ENCODE data around the gene PNPO. TPM values are rescaled to one million over a fixed set of nuclear protein-coding genes. Genes with fewer than 3 reads are reported as not detected.

PNPO gene
- total and polyA plus RNA-seq, 2 experiments from 2014 or later, result 20.0 to 44.7 TPM

DNA sequence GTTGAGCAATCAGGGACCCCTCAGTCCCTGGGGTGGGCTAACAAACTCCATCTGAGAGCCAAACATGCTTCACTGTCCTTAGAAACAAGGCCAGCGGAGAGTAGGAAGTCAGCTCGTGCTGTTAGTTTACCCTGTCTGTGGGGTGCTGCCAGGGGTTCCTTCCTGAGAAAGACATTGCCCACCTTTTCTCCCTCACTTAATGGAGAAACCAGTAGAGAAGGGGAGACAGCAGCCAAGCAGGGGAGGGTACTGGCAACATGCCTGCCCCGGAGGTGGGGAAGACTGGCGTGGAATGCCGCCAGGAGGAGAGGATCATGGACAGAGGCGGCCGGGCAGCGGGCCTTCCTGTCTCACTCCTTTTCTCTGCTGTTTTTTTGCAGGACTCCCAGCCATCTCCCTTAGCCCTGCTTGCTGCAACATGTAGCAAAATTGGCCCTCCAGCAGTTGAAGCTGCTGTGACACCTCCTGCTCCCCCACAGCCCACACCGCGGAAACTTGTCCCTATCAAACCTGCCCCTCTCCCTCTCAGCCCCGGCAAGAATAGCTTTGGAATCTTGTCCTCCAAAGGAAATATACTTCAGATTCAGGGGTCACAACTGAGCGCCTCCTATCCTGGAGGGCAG, 25.5 kb upstream of the PNPO start:
- DNase-seq, result no peak
- no peak overlapping the region for H3K4me3 ChIP-seq
- no peaks in the 10 kb centered on the region for H3K36me3 ChIP-seq (ENCODE audit: low read depth)
- no peaks in the 10 kb centered on the region for H3F3A ChIP-seq (ENCODE audit: insufficient read depth)
- H3K27ac ChIP-seq, result no peak overlapping the region
- no peak for TF ChIP-seq EZH2 (IDR thresholded peaks at IDR 0.05; ENCODE audit: insufficient read depth, poor library complexity, severe bottlenecking)
- TF ChIP-seq EZH2phosphoT487 (IDR thresholded peaks at IDR 0.05; ENCODE audit: insufficient read depth, low read depth), result no peak
- no peaks in the 10 kb centered on the region for H3K9me2 ChIP-seq (ENCODE audit: insufficient read depth)
- H3K4me1 ChIP-seq (ENCODE audit: insufficient read depth), result no peaks in the 10 kb centered on the region
- no peak overlapping the region for H3K9ac ChIP-seq
- in situ Hi-C loops (cut with MboI), result no loop called here
- H3K9me3 ChIP-seq (ENCODE audit: low read depth), result no peaks in the 10 kb centered on the region
- H2AFZ ChIP-seq, result no peak overlapping the region
- no peaks in the 10 kb centered on the region for H3K79me2 ChIP-seq (ENCODE audit: insufficient read depth)
- 84% methylated on average over 12 of the region's 12 CpGs for WGBS, 2 experiments (ENCODE audit: low coverage in 1 of 2, low lambda C conversion rate in 2 of 2, missing lambda C conversion rate in 2 of 2)
- H4K20me1 ChIP-seq (ENCODE audit: insufficient read depth), result no peaks in the 10 kb centered on the region
- H3K4me2 ChIP-seq (ENCODE audit: unreplicated experiment), result no peak overlapping the region
- no peaks in the 10 kb centered on the region for H3K27me3 ChIP-seq (replicated peaks; ENCODE audit: insufficient read depth)

DNA sequence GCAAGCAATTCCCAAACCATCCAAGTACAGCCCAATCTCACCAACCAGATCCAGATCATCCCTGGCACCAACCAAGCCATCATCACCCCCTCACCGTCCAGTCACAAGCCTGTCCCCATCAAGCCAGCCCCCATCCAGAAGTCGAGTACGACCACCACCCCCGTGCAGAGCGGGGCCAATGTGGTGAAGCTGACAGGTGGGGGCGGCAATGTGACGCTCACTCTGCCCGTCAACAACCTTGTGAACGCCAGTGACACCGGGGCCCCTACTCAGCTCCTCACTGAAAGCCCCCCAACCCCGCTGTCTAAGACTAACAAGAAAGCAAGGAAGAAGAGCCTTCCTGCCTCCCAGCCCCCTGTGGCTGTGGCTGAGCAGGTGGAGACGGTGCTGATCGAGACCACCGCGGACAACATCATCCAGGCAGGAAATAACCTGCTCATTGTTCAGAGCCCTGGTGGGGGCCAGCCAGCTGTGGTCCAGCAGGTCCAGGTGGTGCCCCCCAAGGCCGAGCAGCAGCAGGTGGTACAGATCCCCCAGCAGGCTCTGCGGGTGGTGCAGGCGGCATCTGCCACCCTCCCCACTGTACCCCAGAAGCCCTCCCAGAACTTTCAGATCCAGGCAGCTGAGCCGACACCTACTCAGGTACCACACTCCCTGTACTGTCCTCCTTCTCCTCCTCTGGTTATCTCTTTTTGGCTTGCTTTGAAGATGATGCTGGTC, 24.7 kb upstream of the PNPO start:
- 94 to 96% methylated on average over 18 to 19 of the region's 19 CpGs for WGBS, 2 experiments (ENCODE audit: low coverage in 1 of 2, low lambda C conversion rate in 2 of 2, missing lambda C conversion rate in 2 of 2)

DNA sequence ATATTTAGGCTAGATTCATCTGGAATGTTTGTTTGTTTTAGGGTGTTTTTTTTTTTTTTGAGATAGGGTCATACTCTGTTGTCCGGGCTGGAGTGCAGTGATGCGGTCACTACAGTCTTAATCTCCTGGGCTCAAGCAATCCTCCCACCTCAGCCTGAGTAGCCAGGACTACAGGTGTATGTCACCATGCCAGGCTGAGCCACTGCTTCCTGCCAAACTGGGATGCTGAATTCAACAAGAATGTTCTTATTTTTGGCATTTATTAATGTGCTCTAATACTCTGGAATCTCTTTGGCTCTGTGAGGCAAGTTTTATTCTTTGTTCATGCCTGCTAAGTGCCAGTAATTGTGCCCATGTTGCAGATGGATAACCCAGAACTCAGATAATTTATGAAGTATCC, 23.8 kb upstream of the PNPO start:
- in situ Hi-C loops (cut with MboI), result no loop called here
- WGBS, 2 experiments (ENCODE audit: low coverage in 1 of 2, low lambda C conversion rate in 2 of 2, missing lambda C conversion rate in 2 of 2), result 98 to 100% methylated on average over 2 of the region's 2 CpGs
- TF ChIP-seq EZH2phosphoT487 (IDR thresholded peaks at IDR 0.05; ENCODE audit: insufficient read depth, low read depth) (no peak), EZH2 (IDR thresholded peaks at IDR 0.05; ENCODE audit: insufficient read depth, poor library complexity, severe bottlenecking) (no peak)

More for the DNA sequence above, 24.7 kb upstream of the PNPO start:
- Histone ChIP-seq H3K4me1 (ENCODE audit: insufficient read depth) (no peaks in the 10 kb centered on the region), H3K36me3 (ENCODE audit: low read depth) (no peaks in the 10 kb centered on the region), H4K20me1 (ENCODE audit: insufficient read depth) (no peaks in the 10 kb centered on the region), H2AFZ (no peak overlapping the region), H3K79me2 (ENCODE audit: insufficient read depth) (no peaks in the 10 kb centered on the region), H3K4me2 (ENCODE audit: unreplicated experiment) (no peak overlapping the region), H3K9me3 (ENCODE audit: low read depth) (no peaks in the 10 kb centered on the region), H3K4me3 (no peak overlapping the region), H3K27ac (no peak overlapping the region), H3F3A (ENCODE audit: insufficient read depth) (no peaks in the 10 kb centered on the region), H3K27me3 (replicated peaks; ENCODE audit: insufficient read depth) (no peaks in the 10 kb centered on the region), H3K9me2 (ENCODE audit: insufficient read depth) (no peaks in the 10 kb centered on the region), H3K9ac (no peak overlapping the region)
- TF ChIP-seq EZH2phosphoT487 (IDR thresholded peaks at IDR 0.05; ENCODE audit: insufficient read depth, low read depth) (no peak), EZH2 (IDR thresholded peaks at IDR 0.05; ENCODE audit: insufficient read depth, poor library complexity, severe bottlenecking) (no peak)
- DNase-seq, result no peak
- in situ Hi-C loops (cut with MboI), result no loop called here

DNA sequence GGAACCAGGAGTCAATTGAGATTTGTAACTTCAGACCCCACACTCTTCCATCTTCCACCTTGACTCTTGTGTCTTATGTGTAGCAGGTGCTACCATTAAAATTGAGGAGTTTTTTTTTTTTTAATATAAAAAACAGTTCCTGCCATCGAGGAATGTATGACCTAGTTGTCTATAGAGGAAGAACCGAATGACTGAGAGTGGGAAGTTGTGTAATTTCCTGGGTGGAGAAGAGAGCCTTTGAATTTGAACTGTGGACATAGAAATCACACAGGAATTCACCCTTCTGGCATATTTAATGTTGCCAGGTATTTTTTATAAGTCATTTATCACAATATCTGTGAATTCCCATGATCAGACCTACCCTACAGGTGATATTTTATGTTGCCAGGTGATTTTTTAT, 23.4 kb upstream of the PNPO start:
- no peak for DNase-seq
- H3K9ac ChIP-seq, result no peak overlapping the region
- H3K4me3 ChIP-seq, result no peak overlapping the region
- no peaks in the 10 kb centered on the region for H3F3A ChIP-seq (ENCODE audit: insufficient read depth)
- TF ChIP-seq EZH2 (IDR thresholded peaks at IDR 0.05; ENCODE audit: insufficient read depth, poor library complexity, severe bottlenecking), result no peak
- no peak for TF ChIP-seq EZH2phosphoT487 (IDR thresholded peaks at IDR 0.05; ENCODE audit: insufficient read depth, low read depth)
- H2AFZ ChIP-seq, result no peak overlapping the region
- no peaks in the 10 kb centered on the region for H3K9me3 ChIP-seq (ENCODE audit: low read depth)
- H3K27me3 ChIP-seq (replicated peaks; ENCODE audit: insufficient read depth), result no peaks in the 10 kb centered on the region
- H3K27ac ChIP-seq, result no peak overlapping the region
- 95 to 97% methylated on average over 2 of the region's 2 CpGs for WGBS, 2 experiments (ENCODE audit: low coverage in 1 of 2, low lambda C conversion rate in 2 of 2, missing lambda C conversion rate in 2 of 2)
- in situ Hi-C loops (cut with MboI), result no loop called here
- H3K9me2 ChIP-seq (ENCODE audit: insufficient read depth), result no peaks in the 10 kb centered on the region
- no peaks in the 10 kb centered on the region for H3K4me1 ChIP-seq (ENCODE audit: insufficient read depth)
- H3K79me2 ChIP-seq (ENCODE audit: insufficient read depth), result no peaks in the 10 kb centered on the region
- H4K20me1 ChIP-seq (ENCODE audit: insufficient read depth), result no peaks in the 10 kb centered on the region
- no peaks in the 10 kb centered on the region for H3K36me3 ChIP-seq (ENCODE audit: low read depth)
- no peak overlapping the region for H3K4me2 ChIP-seq (ENCODE audit: unreplicated experiment)

More for the DNA sequence above, 23.8 kb upstream of the PNPO start:
- Histone ChIP-seq H3K9me2 (ENCODE audit: insufficient read depth) (no peaks in the 10 kb centered on the region), H3K9ac (no peak overlapping the region), H3K36me3 (ENCODE audit: low read depth) (no peaks in the 10 kb centered on the region), H3K27me3 (replicated peaks; ENCODE audit: insufficient read depth) (no peaks in the 10 kb centered on the region), H3K9me3 (ENCODE audit: low read depth) (no peaks in the 10 kb centered on the region), H3F3A (ENCODE audit: insufficient read depth) (no peaks in the 10 kb centered on the region), H3K4me1 (ENCODE audit: insufficient read depth) (no peaks in the 10 kb centered on the region), H4K20me1 (ENCODE audit: insufficient read depth) (no peaks in the 10 kb centered on the region), H3K4me2 (ENCODE audit: unreplicated experiment) (no peak overlapping the region), H3K27ac (no peak overlapping the region), H3K4me3 (no peak overlapping the region), H2AFZ (no peak overlapping the region), H3K79me2 (ENCODE audit: insufficient read depth) (no peaks in the 10 kb centered on the region)
- DNase-seq, result no peak
